ENCODE data around the gene GPC3. TPM values are rescaled to one million over a fixed set of nuclear protein-coding genes. Genes with fewer than 3 reads are reported as not detected.

The GPC3 gene
- total RNA-seq, 2 experiments from 2014 or later, result 0.58 to 0.63 TPM

DNA sequence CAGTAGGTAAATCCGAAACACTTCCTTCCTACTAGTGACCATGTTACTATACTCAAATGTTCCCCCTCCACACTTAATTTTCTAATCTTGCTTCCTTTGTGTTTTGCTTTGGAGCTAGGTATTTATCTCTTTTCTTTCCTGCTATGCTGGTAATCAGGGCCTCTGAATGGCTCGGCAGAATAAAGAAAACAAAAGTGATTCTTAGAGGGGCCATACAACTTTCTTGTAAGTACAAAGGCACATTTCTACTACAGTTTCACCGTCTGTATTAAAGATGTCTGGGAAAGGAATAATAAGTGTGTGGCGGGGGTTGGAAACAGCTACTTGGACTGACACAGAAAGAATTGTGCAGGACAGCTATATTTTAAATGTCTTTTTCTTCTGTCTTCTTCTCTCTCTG, 50.3 kb downstream of the GPC3 start:
- intact Hi-C loops (cut with micrococcal nuclease), result no loop called here
- ChIA-PET POLR2A (no interaction called here), CTCF (no interaction called here)
- DNase-seq, result no peak
- H3K9me3 Mint-ChIP-seq, result no peaks in the 10 kb centered on the region
- no peaks in the 10 kb centered on the region for H3K36me3 Mint-ChIP-seq (ENCODE audit: low read depth)
- no peaks in the 10 kb centered on the region for H3K4me1 Mint-ChIP-seq (ENCODE audit: low read depth)
- H3K4me3 Mint-ChIP-seq, result no peak overlapping the region
- no peak for ATAC-seq
- H3K27ac Mint-ChIP-seq, result no peak overlapping the region
- no peaks in the 10 kb centered on the region for H3K27me3 Mint-ChIP-seq
- TF ChIP-seq, protein P1, sequence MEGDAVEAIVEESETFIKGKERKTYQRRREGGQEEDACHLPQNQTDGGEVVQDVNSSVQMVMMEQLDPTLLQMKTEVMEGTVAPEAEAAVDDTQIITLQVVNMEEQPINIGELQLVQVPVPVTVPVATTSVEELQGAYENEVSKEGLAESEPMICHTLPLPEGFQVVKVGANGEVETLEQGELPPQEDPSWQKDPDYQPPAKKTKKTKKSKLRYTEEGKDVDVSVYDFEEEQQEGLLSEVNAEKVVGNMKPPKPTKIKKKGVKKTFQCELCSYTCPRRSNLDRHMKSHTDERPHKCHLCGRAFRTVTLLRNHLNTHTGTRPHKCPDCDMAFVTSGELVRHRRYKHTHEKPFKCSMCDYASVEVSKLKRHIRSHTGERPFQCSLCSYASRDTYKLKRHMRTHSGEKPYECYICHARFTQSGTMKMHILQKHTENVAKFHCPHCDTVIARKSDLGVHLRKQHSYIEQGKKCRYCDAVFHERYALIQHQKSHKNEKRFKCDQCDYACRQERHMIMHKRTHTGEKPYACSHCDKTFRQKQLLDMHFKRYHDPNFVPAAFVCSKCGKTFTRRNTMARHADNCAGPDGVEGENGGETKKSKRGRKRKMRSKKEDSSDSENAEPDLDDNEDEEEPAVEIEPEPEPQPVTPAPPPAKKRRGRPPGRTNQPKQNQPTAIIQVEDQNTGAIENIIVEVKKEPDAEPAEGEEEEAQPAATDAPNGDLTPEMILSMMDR (IDR thresholded peaks at IDR 0.05), result no peak

DNA sequence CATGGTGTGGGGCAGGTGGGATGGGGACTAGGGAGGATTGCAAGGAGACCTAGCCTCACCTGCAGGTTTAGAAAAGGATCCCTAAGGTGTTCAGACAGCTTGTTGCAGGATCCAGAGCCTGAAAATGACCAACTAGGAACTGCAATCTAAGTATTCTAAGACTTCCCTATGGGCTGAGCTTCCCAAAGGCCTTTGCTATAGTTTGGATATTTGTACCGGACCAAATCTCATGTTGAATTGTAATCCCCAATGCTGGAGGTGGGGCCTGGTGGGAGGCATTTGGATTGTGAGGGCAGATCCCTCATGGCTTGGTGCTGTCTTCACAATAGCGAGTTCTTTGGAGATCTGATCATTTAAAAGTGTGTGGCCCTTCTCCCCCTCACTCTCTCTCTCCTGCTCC, 52.1 kb downstream of the GPC3 start:
- DNase-seq, result no peak
- TF ChIP-seq, protein P1 (IDR thresholded peaks at IDR 0.05), result no peak
- no peaks in the 10 kb centered on the region for H3K9me3 Mint-ChIP-seq
- H3K4me3 Mint-ChIP-seq, result no peak overlapping the region
- intact Hi-C loops (cut with micrococcal nuclease), result no loop called here
- ChIA-PET CTCF (interaction anchor here (0.9 kb wide), 1 partner anchor 20 kb away, joined by 3 read pairs; no protein-coding TSS in a partner anchor), POLR2A (no interaction called here)
- H3K27me3 Mint-ChIP-seq, result no peaks in the 10 kb centered on the region
- no peak for ATAC-seq
- no peaks in the 10 kb centered on the region for H3K36me3 Mint-ChIP-seq (ENCODE audit: low read depth)
- H3K27ac Mint-ChIP-seq, result no peak overlapping the region
- H3K4me1 Mint-ChIP-seq (ENCODE audit: low read depth), result no peaks in the 10 kb centered on the region

DNA sequence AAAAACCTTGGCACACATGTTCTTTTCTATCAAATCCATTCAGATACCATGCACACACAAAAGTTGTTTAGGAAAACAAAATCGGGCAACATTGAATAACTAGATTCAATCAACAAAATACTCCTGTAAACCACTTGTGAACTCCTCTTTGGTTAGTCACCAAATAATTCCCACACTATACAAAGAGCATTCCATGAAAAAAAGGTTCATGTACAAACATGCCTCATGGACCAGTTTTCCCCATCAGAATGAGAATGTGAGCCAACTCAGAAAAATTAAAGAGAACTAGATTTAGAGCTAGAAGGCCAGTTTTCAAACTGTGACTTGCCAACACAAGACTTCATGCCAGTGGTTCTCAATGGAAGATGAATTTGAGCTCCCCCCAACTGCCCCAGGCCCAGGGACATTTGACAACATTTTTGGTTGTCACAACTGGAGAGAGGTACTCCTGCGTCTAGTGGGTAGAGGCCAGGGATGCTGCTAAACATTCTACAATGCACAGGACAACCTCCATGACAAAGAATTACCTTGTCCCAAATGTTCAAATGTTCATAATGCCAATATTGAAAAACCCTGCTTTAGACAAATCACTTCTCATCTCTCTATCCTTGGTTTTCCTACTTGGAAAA, 55.4 kb downstream of the GPC3 start:
- Mint-ChIP-seq H3K36me3 (ENCODE audit: low read depth) (no peaks in the 10 kb centered on the region), H3K27me3 (no peaks in the 10 kb centered on the region), H3K9me3 (no peaks in the 10 kb centered on the region), H3K4me1 (ENCODE audit: low read depth) (no peaks in the 10 kb centered on the region), H3K27ac (no peak overlapping the region), H3K4me3 (no peak overlapping the region)
- DNase-seq (no peak), ATAC-seq (no peak)
- intact Hi-C loops (cut with micrococcal nuclease), result no loop called here
- ChIA-PET POLR2A (no interaction called here), CTCF (no interaction called here)
- TF ChIP-seq, protein P1 (IDR thresholded peaks at IDR 0.05), result no peak

DNA sequence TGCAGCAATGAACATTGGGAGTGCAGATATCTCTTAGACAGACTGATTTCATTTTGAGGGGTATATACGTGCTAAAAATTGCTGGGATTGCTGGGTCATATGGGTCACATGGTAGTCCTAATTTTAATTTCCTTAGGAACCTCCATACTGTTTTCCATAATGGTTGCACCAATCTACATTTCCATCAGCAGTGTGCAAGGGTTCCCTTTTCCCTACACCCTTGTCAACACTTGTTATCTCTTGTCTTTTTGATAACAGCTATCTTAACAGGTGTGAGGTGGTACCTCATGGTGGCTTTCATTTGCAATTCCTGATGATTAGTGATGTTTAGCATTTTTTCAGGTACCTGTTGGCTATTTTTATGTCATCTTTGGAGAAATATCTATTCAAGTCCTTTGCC, 57.0 kb downstream of the GPC3 start:
- ChIA-PET POLR2A (no interaction called here), CTCF (no interaction called here)
- H3K9me3 Mint-ChIP-seq, result no peaks in the 10 kb centered on the region
- no peaks in the 10 kb centered on the region for H3K27me3 Mint-ChIP-seq
- H3K27ac Mint-ChIP-seq, result no peak overlapping the region
- H3K4me1 Mint-ChIP-seq (ENCODE audit: low read depth), result no peaks in the 10 kb centered on the region
- ATAC-seq (no peak), DNase-seq (no peak)
- intact Hi-C loops (cut with micrococcal nuclease), result no loop called here
- TF ChIP-seq, protein P1 (IDR thresholded peaks at IDR 0.05), result no peak
- H3K36me3 Mint-ChIP-seq (ENCODE audit: low read depth), result no peaks in the 10 kb centered on the region
- H3K4me3 Mint-ChIP-seq, result no peak overlapping the region

DNA sequence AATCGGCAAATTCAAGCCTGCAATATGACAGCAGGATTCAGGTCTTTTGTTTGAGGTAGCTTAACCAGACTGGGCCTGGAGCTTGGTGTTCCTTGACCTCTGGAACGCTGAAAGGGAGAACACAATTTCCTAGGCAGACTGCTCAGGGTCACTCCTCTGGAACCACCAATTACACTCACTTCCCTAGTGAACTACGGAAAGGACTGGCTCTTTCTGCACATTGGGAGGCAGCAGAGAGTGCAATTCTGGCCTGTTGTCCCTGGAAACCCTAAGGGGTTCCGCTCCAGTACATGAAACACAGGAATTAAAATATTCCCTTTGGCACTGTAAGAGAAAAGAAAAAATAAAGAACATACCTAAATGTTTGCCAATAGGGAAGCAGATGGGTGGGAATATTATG, 58.6 kb downstream of the GPC3 start:
- no peak overlapping the region for H3K4me3 Mint-ChIP-seq
- no peaks in the 10 kb centered on the region for H3K36me3 Mint-ChIP-seq (ENCODE audit: low read depth)
- DNase-seq (no peak), ATAC-seq (no peak)
- CTCF ChIA-PET, result no interaction called here
- TF ChIP-seq, protein P1 (IDR thresholded peaks at IDR 0.05), result no peak
- intact Hi-C loops (cut with micrococcal nuclease), result no loop called here
- POLR2A ChIA-PET, result no interaction called here
- H3K9me3 Mint-ChIP-seq, result no peaks in the 10 kb centered on the region
- H3K27ac Mint-ChIP-seq, result no peak overlapping the region
- peaks cover 12% of the 10 kb centered on the region for H3K4me1 Mint-ChIP-seq (ENCODE audit: low read depth)
- no peaks in the 10 kb centered on the region for H3K27me3 Mint-ChIP-seq

All from activated CD8-positive, alpha-beta T cell treated with anti-CD3 and anti-CD28 coated beads for 36 hours (primary cell).